ENCODE measurements around the gene AGL. TPM values are rescaled to one million over a fixed set of nuclear protein-coding genes. Genes with fewer than 3 reads are reported as not detected.

The AGL gene
- total and polyA plus RNA-seq, 2 of the 4 experiments (the other 2 are of a cell fraction) = 2.4 to 7.0 TPM

GRCh38 chr1:99858286-99858685, 8.1 kb downstream of the AGL start:
- BruUV-seq (replicated peaks) = no TSS peak
- Histone ChIP-seq H3K9me1 (ENCODE audit: insufficient read depth, low read length) (0 out of 2 replicates have a peak, but pooled peaks cover 2% of the 10 kb centered on the region), H2AK5ac (ENCODE audit: low read depth, low read length) (no peak overlapping the region), H2BK120ac (ENCODE audit: low read depth, low read length) (no peak overlapping the region), H3K14ac (replicated peaks; ENCODE audit: low read depth, low read length) (no peak overlapping the region), H2BK20ac (ENCODE audit: low read depth, low read length) (no peak overlapping the region), H3K56ac (ENCODE audit: extremely low read depth, insufficient read depth, low read length) (no peak overlapping the region), H2BK15ac (ENCODE audit: low read depth, low read length) (no peak overlapping the region), H3K9ac (ENCODE audit: low read depth, low read length) (no peak overlapping the region), H2BK5ac (ENCODE audit: low read depth, low read length, poor library complexity, severe bottlenecking) (no peak overlapping the region), H3K23ac (ENCODE audit: low read depth, low read length) (no peak overlapping the region), H4K91ac (ENCODE audit: insufficient read depth, low read depth, low read length) (no peak overlapping the region), H4K5ac (ENCODE audit: low read depth, low read length) (no peak overlapping the region), H3K36me3 (ENCODE audit: control insufficient read depth, insufficient read depth, low read length) (peaks cover 5% of the 10 kb centered on the region), H4K8ac (ENCODE audit: low read depth in 2 of 2, low read length in 2 of 2) (no peak overlapping the region), H3K4me2 (ENCODE audit: low read depth, low read length) (0 out of 2 replicates have a peak overlapping the region, but pooled peaks have one; percentile 35), H2AFZ (replicated peaks; ENCODE audit: low read length, poor library complexity) (no peak overlapping the region), H3K4me3 (ENCODE audit: insufficient read depth, low read depth, low read length) (no peak overlapping the region), H3K18ac (ENCODE audit: low read depth, low read length) (no peak overlapping the region), H3K9me3 (ENCODE audit: control insufficient read depth, insufficient read depth, low read length) (no peaks in the 10 kb centered on the region), H3K4ac (ENCODE audit: low read depth, low read length) (no peak overlapping the region), H3K27ac (ENCODE audit: insufficient read depth, low read length) (no peak overlapping the region), H3K4me1 (ENCODE audit: control insufficient read depth, insufficient read depth, low read length) (peaks cover 5% of the 10 kb centered on the region), H4K20me1 (ENCODE audit: insufficient read depth, low read length) (no peaks in the 10 kb centered on the region), H2AK9ac (replicated peaks; ENCODE audit: low read depth, low read length, poor library complexity) (no peak overlapping the region), H3K27me3 (ENCODE audit: control insufficient read depth, insufficient read depth, low read length) (no peaks in the 10 kb centered on the region), H3K79me1 (ENCODE audit: low read depth in 1 of 2, low read length in 2 of 2) (no peaks in the 10 kb centered on the region)
- intact Hi-C loops (cut with micrococcal nuclease) = no loop called here
- TF ChIP-seq MAFK (IDR thresholded peaks at IDR 0.05; ENCODE audit: low read depth, low read length) (no peak), ELK1 (IDR thresholded peaks at IDR 0.05; ENCODE audit: borderline replicate concordance, low read depth, low read length) (no peak), CHD1 (IDR thresholded peaks at IDR 0.05; ENCODE audit: low read depth, low read length) (no peak), FOS (IDR thresholded peaks at IDR 0.05; ENCODE audit: low read depth, low read length) (no peak), CTCF (conservative IDR thresholded peaks at IDR 0.05; ENCODE audit: low read depth, low read length) (no peak), USF2 (IDR thresholded peaks at IDR 0.05; ENCODE audit: low read depth, low read length) (no peak), POLR2A (IDR thresholded peaks at IDR 0.05; ENCODE audit: low read depth, low read length) (no peak), BHLHE40 (IDR thresholded peaks at IDR 0.05; ENCODE audit: low read depth, low read length) (no peak), RAD21 (IDR thresholded peaks at IDR 0.05; ENCODE audit: low read length) (no peak), CEBPB (IDR thresholded peaks at IDR 0.05; ENCODE audit: low read depth, low read length) (no peak), NFE2L2 (IDR thresholded peaks at IDR 0.05; ENCODE audit: low read depth, low read length) (no peak), RFX5 (IDR thresholded peaks at IDR 0.05; ENCODE audit: low read depth, low read length) (no peak), MXI1 (IDR thresholded peaks at IDR 0.05; ENCODE audit: borderline replicate concordance, low read depth, low read length) (no peak), SMC3 (IDR thresholded peaks at IDR 0.05; ENCODE audit: low read depth, low read length) (no peak), RCOR1 (IDR thresholded peaks at IDR 0.05; ENCODE audit: insufficient replicate concordance, low read length) (no peak), MAZ (IDR thresholded peaks at IDR 0.05; ENCODE audit: borderline replicate concordance, low read depth, low read length) (no peak)
- in situ Hi-C loops (cut with MboI; ENCODE audit: low sequenced_read_pairs) = no loop called here
- WGBS, 2 experiments (ENCODE audit: extremely low coverage in 2 of 2, insufficient read length in 1 of 2) = no CpG with 5 or more reads among the region's 2 CpGs
- no peak for DNase-seq
- CTCF ChIA-PET = interaction anchor here (1.0 kb wide), 1 partner anchor 14 kb away, joined by 4 read pairs; no protein-coding TSS in a partner anchor
- dilution Hi-C loops (cut with HindIII; ENCODE audit: low sequenced_read_pairs, unreplicated experiment) = no loop called here
- ATAC-seq (ENCODE audit: low read depth) = no peak
- POLR2A ChIA-PET (ENCODE audit: unreplicated experiment) = no interaction called here

Measured in IMR-90 (cell line).